GM12878 (cell line): ENCODE data around the gene MZB1. TPM values are rescaled to one million over a fixed set of nuclear protein-coding genes. Genes with fewer than 3 reads are reported as not detected.

Experiments used
- ATAC-seq: fragments of 200-7000 bp; cut with Tn5 transposase; 3 replicates; pipeline ENCODE4 v1.9.1; 2020; ENCODE audit warnings: mild to moderate bottlenecking, moderate library complexity
- BruUV-seq: library from RNA; stranded (reverse); fragments of 400-500 nt; replicated peaks from 2 replicates; lab custom pipeline; 2021; lab: Mats Ljungman, UMichigan
- CTCF ChIA-PET: fragments of 300-600 bp; sonication (Branson Sonifier 250); formaldehyde crosslinking; extraction: SDS; loops from one replicate; lab custom pipeline; 2021; ENCODE audit warnings: inconsistent platforms; lab: Yijun Ruan, JAX
- POLR2A ChIA-PET: fragments of 350-600 bp; formaldehyde crosslinking; extraction: SDS; loops from one replicate; lab custom pipeline; 2021; ENCODE audit warnings: inconsistent platforms; lab: Charles Lee
- RAD21 ChIA-PET: fragments of 300-600 bp; sonication (Branson Sonifier 250); formaldehyde crosslinking; loops from one replicate; lab custom pipeline; 2023; ENCODE audit warnings: antibody characterized with exemption; ENCODE audit not compliant: unreplicated experiment; lab: Charles Lee
- SMC1A ChIA-PET: fragments of 300-600 bp; sonication (Branson Sonifier 250); formaldehyde crosslinking; loops from one replicate; lab custom pipeline; 2023; ENCODE audit not compliant: unreplicated experiment, uncharacterized antibody; lab: Charles Lee
- DNase-seq: peaks from one replicate; pipeline ENCODE4 v3.0.0-alpha.2; 2011; ENCODE audit warnings: low read depth, low spot score
- FAIRE-seq: peaks from 3 replicates; lab custom pipeline; 2011; peaks lifted over from hg19 to GRCh38; lab: Jason Lieb, UNC
- H2AFZ ChIP-seq: 2 replicates; pipeline ENCODE4 v1.6.0; 2011; ENCODE audit warnings: low read depth, low read length, control low read depth; ENCODE audit not compliant: control insufficient read depth
- H3K27ac ChIP-seq: 2 replicates; pipeline ENCODE4 v1.5.1; 2011; ENCODE audit warnings: control low read depth; ENCODE audit not compliant: control insufficient read depth, insufficient read depth
- H3K27me3 ChIP-seq, 2 experiments: replicated peaks in 1 of 2; 2 replicates each; pipeline versions ENCODE4 v1.6.0 to v1.6.1; 2011; ENCODE audit warnings: low read length in 1 of 2; ENCODE audit not compliant: control insufficient read depth in 2 of 2, insufficient read depth in 2 of 2
- H3K36me3 ChIP-seq, 2 experiments: 2 replicates each; pipeline ENCODE4 v1.5.1; 2011; ENCODE audit warnings: low read length in 1 of 2; ENCODE audit not compliant: control insufficient read depth in 2 of 2, insufficient read depth in 2 of 2
- H3K4me1 ChIP-seq: 2 replicates; pipeline ENCODE4 v1.6.1; 2011; ENCODE audit warnings: mild to moderate bottlenecking, low read length, moderate library complexity, mixed read lengths; ENCODE audit not compliant: control insufficient read depth, insufficient read depth
- H3K4me2 ChIP-seq: 2 replicates; pipeline ENCODE4 v1.6.0; 2011; ENCODE audit warnings: control low read depth; ENCODE audit not compliant: control insufficient read depth, insufficient read depth
- H3K4me3 ChIP-seq: fragments of 200-600 bp; sonication (generic); 2 replicates; pipeline ENCODE4 v1.5.1; 2016
- H3K79me2 ChIP-seq: 2 replicates; pipeline ENCODE4 v1.6.0; 2011; ENCODE audit warnings: low read length; ENCODE audit not compliant: control insufficient read depth, insufficient read depth
- H3K9ac ChIP-seq: 2 replicates; pipeline ENCODE4 v1.8.0; 2011; ENCODE audit warnings: low read length, control low read depth, mixed read lengths; ENCODE audit not compliant: control insufficient read depth, insufficient read depth
- H3K9me3 ChIP-seq: replicated peaks from 3 replicates; pipeline ENCODE4 v1.5.1; 2011; ENCODE audit warnings: mild to moderate bottlenecking, low read length; ENCODE audit not compliant: control insufficient read depth, insufficient read depth
- H4K20me1 ChIP-seq: 2 replicates; pipeline ENCODE4 v1.6.0; 2011; ENCODE audit not compliant: control insufficient read depth, insufficient read depth
- ASH2L ChIP-seq: fragments of 300-600, 200-600 bp; sonication (generic); IDR thresholded peaks from 2 replicates; pipeline ENCODE4 v1.6.1; 2017; ENCODE audit warnings: low read depth, mild to moderate bottlenecking, borderline replicate concordance
- BCL11A ChIP-seq: IDR thresholded peaks from 2 replicates; pipeline ENCODE4 v1.6.1; 2011; ENCODE audit warnings: low read depth, low read length
- FOXM1 ChIP-seq: IDR thresholded peaks from 2 replicates; pipeline ENCODE4 v1.6.1; 2012; ENCODE audit warnings: low read depth, mild to moderate bottlenecking, inconsistent platforms, low read length, moderate library complexity
- KAT2A ChIP-seq: conservative IDR thresholded peaks from 2 replicates; pipeline ENCODE4 v1.6.1; 2011; ENCODE audit warnings: low read depth, low read length; ENCODE audit not compliant: control insufficient read depth
- NBN ChIP-seq: fragments of 450-650 bp; IDR thresholded peaks from 2 replicates; pipeline ENCODE4 v1.6.1; 2016
- POLR2AphosphoS5 ChIP-seq: IDR thresholded peaks from 2 replicates; pipeline ENCODE4 v1.6.1; 2011; ENCODE audit warnings: mild to moderate bottlenecking, low read length, inconsistent platforms
- RUNX3 ChIP-seq: IDR thresholded peaks from 2 replicates; pipeline ENCODE4 v1.6.1; 2012; ENCODE audit warnings: low read length, inconsistent platforms
- TBL1XR1 ChIP-seq: IDR thresholded peaks from 2 replicates; pipeline ENCODE4 v1.6.1; 2012; ENCODE audit warnings: low read depth, low read length, improper control_type of control experiment
- ZNF217 ChIP-seq: fragments of 450-650 bp; IDR thresholded peaks from 2 replicates; pipeline ENCODE4 v1.6.1; 2017; ENCODE audit warnings: antibody characterized with exemption, mild to moderate bottlenecking
- ZNF384 ChIP-seq: IDR thresholded peaks from 2 replicates; pipeline ENCODE4 v1.6.1; 2012; ENCODE audit warnings: low read depth, mild to moderate bottlenecking, low read length, improper control_type of control experiment, borderline replicate concordance
- ZSCAN29 ChIP-seq: fragments of 450-650 bp; IDR thresholded peaks from 2 replicates; pipeline ENCODE4 v1.6.1; 2017; ENCODE audit warnings: mild to moderate bottlenecking, moderate library complexity
- ZZZ3 ChIP-seq: IDR thresholded peaks from 2 replicates; pipeline ENCODE4 v1.6.1; 2011; ENCODE audit warnings: low read depth; ENCODE audit not compliant: control insufficient read depth, insufficient read length
- WGBS: methylation state at CpG from one replicate; pipeline ENCODE4 v1.1.6; 2016; ENCODE audit warnings: low lambda C conversion rate; ENCODE audit not compliant: insufficient replicate concordance, insufficient coverage; ENCODE audit errors: missing lambda C conversion rate; 5-methylcytosine and 5-hydroxymethylcytosine counted together
- in situ Hi-C: fragments of 300-500 bp; cut with MboI; formaldehyde crosslinking; loops from 9 replicates; pipeline ENCODE4 v1.14.3; 2018; ENCODE audit warnings: mixed read lengths
- intact Hi-C: fragments of 100-400 bp; cut with micrococcal nuclease; formaldehyde crosslinking; loops from one replicate; pipeline ENCODE4 v1.14.2; 2022; ENCODE audit not compliant: unreplicated experiment
- polyA plus RNA-seq, 11 experiments: library from polyadenylated mRNA; depleted of rRNA in 4 of 11; unstranded in 6 of 11; stranded (reverse) in 5 of 11; fragments of >200 nt; fragmentation: Nextera tagmentation in 4 of 11; fragmentation: Illumina TruSeq in 1 of 11; extraction: Ambion mirVana in 4 of 11; extraction: Trizol in 1 of 11; gene quantifications; 1 replicate in 1 of 11; 2 replicates in 10 of 11; pipeline versions ENCODE4 v1.2.1 to v1.2.3, GENCODE V29; 2011 to 2016; ENCODE audit warnings: inconsistent platforms in 2 of 11, missing spikeins in 2 of 11, low read depth in 1 of 11
- total RNA-seq, 4 experiments: library from RNA; depleted of rRNA in 3 of 4; stranded (reverse); fragments of >200 nt in 3 of 4; fragmentation: Illumina TruSeq in 1 of 4; extraction: Trizol in 1 of 4; gene quantifications; 2 replicates each; pipeline versions ENCODE4 v1.2.1 to v1.2.3, GENCODE V29; 2013 to 2021
- TF ChIP-seq, protein P1 (sequence below): fragments of 450-650 bp; IDR thresholded peaks from 2 replicates; pipeline ENCODE4 v1.6.1; 2017; ENCODE audit warnings: borderline replicate concordance
- TF ChIP-seq, protein P2 (sequence below): IDR thresholded peaks from 2 replicates; pipeline ENCODE4 v1.6.1; 2012; ENCODE audit warnings: improper control_type of control experiment, low read depth, low read length; ENCODE audit not compliant: insufficient replicate concordance
- TF ChIP-seq, protein P3 (sequence below): IDR thresholded peaks from 2 replicates; pipeline ENCODE4 v1.6.1; 2011; ENCODE audit warnings: mild to moderate bottlenecking, low read depth, low read length, moderate library complexity; ENCODE audit not compliant: insufficient replicate concordance

Gene MZB1
- total and polyA plus RNA-seq, 10 of the 15 experiments (the other 5 are each of a cell fraction or from before 2014, with no cell fraction given), result 19.3 to 406 (median 188) TPM

- Histone ChIP-seq H3K4me2 (peak within 1 kb of the TSS; percentile 98), H3K9me3 (no peaks in the 10 kb centered on the region; the same call in 2 of the 3 replicates), H3K27ac (peak within 1 kb of the TSS; percentile 83), H3K27me3 (no peaks in the 10 kb centered on the region), H4K20me1 (no peaks in the 10 kb centered on the region), H3K79me2 (peaks cover 3% of the 10 kb centered on the region; the same call in 1 of the 2 replicates), H3K9ac (peak within 1 kb of the TSS; percentile 67), H3K36me3 (no peaks in the 10 kb centered on the region; a peak in 1 of 4 replicates), H3K4me1 (peaks cover 30% of the 10 kb centered on the region), H3K4me3 (peak within 1 kb of the TSS; percentile 74), H2AFZ (peak within 1 kb of the TSS; percentile 83)
- ChIA-PET RAD21 (interaction anchor here (0.7 to 3.1 kb wide), 11 partner anchors 11 to 153 kb away, joined by 3 to 17 read pairs (median 7); partner anchors contain the start of genes DNAJC18, MZB1 and PAIP2), CTCF (interaction anchor here (0.7 to 3.5 kb wide), 15 partner anchors 8 to 248 kb away, joined by 3 to 26 read pairs (median 4); partner anchors contain the start of genes DNAJC18, MATR3 and MZB1), POLR2A (interaction anchor here (0.5 to 7.0 kb wide), 16 partner anchors 10 to 1557 kb away, joined by 3 to 74 read pairs (median 3); partner anchors contain the start of genes DNAJC18, MZB1 and PAIP2), SMC1A (interaction anchor here (1.0 to 5.0 kb wide), 9 partner anchors 10 to 132 kb away, joined by 3 to 19 read pairs (median 6); partner anchors contain the start of genes MZB1 and PAIP2)
- under 1% methylated on average over 41 of the region's 41 CpGs for WGBS
- ATAC-seq (peak; percentile 86), FAIRE-seq (peak; percentile 73), DNase-seq (peak; percentile 95)
- in situ Hi-C loops, result no loop called here
- intact Hi-C loops, result loop anchor here (2.0 kb wide), 1 partner anchor 43 kb away; no protein-coding TSS in a partner anchor
- no TSS peak for BruUV-seq
- peak; percentile 62; the same call in 1 of the 2 replicates for TF ChIP-seq POLR2AphosphoS5
- peak; percentile 8; the same call in 1 of the 2 replicates for TF ChIP-seq TBL1XR1
- no peak for TF ChIP-seq ZSCAN29
- TF ChIP-seq, protein P1, sequence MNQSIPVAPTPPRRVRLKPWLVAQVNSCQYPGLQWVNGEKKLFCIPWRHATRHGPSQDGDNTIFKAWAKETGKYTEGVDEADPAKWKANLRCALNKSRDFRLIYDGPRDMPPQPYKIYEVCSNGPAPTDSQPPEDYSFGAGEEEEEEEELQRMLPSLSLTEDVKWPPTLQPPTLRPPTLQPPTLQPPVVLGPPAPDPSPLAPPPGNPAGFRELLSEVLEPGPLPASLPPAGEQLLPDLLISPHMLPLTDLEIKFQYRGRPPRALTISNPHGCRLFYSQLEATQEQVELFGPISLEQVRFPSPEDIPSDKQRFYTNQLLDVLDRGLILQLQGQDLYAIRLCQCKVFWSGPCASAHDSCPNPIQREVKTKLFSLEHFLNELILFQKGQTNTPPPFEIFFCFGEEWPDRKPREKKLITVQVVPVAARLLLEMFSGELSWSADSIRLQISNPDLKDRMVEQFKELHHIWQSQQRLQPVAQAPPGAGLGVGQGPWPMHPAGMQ, result no peak
- peak; percentile 32; the same call in 1 of the 2 replicates for TF ChIP-seq RUNX3
- no peak for TF ChIP-seq KAT2A
- TF ChIP-seq FOXM1, result no peak
- TF ChIP-seq ZNF384, result no peak
- TF ChIP-seq ZZZ3, result no peak
- peak; percentile 85; the same call in 1 of the 2 replicates for TF ChIP-seq NBN
- TF ChIP-seq, protein P2, sequence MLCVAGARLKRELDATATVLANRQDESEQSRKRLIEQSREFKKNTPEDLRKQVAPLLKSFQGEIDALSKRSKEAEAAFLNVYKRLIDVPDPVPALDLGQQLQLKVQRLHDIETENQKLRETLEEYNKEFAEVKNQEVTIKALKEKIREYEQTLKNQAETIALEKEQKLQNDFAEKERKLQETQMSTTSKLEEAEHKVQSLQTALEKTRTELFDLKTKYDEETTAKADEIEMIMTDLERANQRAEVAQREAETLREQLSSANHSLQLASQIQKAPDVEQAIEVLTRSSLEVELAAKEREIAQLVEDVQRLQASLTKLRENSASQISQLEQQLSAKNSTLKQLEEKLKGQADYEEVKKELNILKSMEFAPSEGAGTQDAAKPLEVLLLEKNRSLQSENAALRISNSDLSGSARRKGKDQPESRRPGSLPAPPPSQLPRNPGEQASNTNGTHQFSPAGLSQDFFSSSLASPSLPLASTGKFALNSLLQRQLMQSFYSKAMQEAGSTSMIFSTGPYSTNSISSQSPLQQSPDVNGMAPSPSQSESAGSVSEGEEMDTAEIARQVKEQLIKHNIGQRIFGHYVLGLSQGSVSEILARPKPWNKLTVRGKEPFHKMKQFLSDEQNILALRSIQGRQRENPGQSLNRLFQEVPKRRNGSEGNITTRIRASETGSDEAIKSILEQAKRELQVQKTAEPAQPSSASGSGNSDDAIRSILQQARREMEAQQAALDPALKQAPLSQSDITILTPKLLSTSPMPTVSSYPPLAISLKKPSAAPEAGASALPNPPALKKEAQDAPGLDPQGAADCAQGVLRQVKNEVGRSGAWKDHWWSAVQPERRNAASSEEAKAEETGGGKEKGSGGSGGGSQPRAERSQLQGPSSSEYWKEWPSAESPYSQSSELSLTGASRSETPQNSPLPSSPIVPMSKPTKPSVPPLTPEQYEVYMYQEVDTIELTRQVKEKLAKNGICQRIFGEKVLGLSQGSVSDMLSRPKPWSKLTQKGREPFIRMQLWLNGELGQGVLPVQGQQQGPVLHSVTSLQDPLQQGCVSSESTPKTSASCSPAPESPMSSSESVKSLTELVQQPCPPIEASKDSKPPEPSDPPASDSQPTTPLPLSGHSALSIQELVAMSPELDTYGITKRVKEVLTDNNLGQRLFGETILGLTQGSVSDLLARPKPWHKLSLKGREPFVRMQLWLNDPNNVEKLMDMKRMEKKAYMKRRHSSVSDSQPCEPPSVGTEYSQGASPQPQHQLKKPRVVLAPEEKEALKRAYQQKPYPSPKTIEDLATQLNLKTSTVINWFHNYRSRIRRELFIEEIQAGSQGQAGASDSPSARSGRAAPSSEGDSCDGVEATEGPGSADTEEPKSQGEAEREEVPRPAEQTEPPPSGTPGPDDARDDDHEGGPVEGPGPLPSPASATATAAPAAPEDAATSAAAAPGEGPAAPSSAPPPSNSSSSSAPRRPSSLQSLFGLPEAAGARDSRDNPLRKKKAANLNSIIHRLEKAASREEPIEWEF, result no peak
- TF ChIP-seq BCL11A, result no peak
- TF ChIP-seq ASH2L, result no peak
- TF ChIP-seq, protein P3, sequence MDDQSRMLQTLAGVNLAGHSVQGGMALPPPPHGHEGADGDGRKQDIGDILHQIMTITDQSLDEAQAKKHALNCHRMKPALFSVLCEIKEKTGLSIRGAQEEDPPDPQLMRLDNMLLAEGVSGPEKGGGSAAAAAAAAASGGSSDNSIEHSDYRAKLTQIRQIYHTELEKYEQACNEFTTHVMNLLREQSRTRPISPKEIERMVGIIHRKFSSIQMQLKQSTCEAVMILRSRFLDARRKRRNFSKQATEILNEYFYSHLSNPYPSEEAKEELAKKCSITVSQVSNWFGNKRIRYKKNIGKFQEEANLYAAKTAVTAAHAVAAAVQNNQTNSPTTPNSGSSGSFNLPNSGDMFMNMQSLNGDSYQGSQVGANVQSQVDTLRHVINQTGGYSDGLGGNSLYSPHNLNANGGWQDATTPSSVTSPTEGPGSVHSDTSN, result peak; percentile 52
- no peak for TF ChIP-seq ZNF217
Observed at GRCh38 chr5:139403787-139404483, 14.2 kb upstream of the MZB1 start, which contains the start of gene SPATA24. TSS of gene SPATA24 (minus strand) at chr5:139404089. CDS start at chr5:139404060, 29 bp downstream.
